ENCODE measurements around the gene MBTPS1.

MBTPS1 gene

DNA sequence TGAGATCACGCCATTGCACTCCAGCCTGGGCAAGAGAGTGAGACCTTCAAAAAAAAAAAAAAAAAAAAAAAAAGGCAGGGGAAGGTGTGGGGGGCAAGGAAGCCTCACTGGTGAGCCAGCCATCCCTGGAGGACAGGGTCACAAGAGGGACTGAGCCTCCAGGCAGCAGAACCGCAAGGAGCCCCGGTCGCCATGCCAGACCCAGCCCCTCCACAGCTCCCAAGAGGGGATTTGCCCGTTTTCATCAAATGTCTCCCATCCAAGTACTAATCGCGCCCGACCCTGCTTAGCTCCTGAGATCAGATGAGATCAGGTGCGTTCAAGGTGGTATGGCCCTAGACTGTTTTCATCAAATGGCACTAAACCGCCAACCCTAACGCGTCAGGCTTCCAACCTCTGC is 77.0 kb downstream of the MBTPS1 start:
- DNase-seq (ENCODE audit: low read depth) = no peak
- TF ChIP-seq, protein P1, sequence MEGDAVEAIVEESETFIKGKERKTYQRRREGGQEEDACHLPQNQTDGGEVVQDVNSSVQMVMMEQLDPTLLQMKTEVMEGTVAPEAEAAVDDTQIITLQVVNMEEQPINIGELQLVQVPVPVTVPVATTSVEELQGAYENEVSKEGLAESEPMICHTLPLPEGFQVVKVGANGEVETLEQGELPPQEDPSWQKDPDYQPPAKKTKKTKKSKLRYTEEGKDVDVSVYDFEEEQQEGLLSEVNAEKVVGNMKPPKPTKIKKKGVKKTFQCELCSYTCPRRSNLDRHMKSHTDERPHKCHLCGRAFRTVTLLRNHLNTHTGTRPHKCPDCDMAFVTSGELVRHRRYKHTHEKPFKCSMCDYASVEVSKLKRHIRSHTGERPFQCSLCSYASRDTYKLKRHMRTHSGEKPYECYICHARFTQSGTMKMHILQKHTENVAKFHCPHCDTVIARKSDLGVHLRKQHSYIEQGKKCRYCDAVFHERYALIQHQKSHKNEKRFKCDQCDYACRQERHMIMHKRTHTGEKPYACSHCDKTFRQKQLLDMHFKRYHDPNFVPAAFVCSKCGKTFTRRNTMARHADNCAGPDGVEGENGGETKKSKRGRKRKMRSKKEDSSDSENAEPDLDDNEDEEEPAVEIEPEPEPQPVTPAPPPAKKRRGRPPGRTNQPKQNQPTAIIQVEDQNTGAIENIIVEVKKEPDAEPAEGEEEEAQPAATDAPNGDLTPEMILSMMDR (IDR thresholded peaks at IDR 0.05; ENCODE audit: low read depth, low read length) = no peak
- TF ChIP-seq POLR2A (IDR thresholded peaks at IDR 0.05; ENCODE audit: extremely low read depth, insufficient read length) (no peak), MYC (IDR thresholded peaks at IDR 0.05; ENCODE audit: low read depth, low read length) (no peak)
- TF ChIP-seq, protein P2, sequence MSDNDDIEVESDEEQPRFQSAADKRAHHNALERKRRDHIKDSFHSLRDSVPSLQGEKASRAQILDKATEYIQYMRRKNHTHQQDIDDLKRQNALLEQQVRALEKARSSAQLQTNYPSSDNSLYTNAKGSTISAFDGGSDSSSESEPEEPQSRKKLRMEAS (IDR thresholded peaks at IDR 0.05; ENCODE audit: low read depth, low read length) = no peak
- H3K4me3 ChIP-seq (ENCODE audit: low read depth, low read length) = no peak overlapping the region

DNA sequence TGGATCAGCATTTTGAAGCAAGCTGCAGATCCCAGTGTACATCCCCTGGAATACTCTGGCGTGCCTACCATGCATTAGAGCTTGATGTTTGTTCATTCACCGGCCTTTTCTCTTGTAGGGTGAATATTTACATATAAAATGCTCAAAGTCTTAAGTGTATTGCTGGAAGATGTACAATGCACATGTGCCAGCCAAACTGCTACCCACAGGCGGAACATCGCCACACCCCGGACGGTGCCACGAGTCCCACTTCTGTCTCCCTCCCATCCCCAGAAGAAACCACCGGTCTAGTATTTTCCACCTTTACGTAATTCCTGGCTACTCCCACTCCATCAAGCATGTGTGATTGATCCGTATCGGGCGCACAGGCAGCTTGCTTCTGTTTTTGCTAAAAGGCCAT is 78.3 kb downstream of the MBTPS1 start:
- H3K4me3 ChIP-seq (ENCODE audit: low read depth, low read length) = no peak overlapping the region
- TF ChIP-seq POLR2A (IDR thresholded peaks at IDR 0.05; ENCODE audit: extremely low read depth, insufficient read length) (no peak), MYC (IDR thresholded peaks at IDR 0.05; ENCODE audit: low read depth, low read length) (no peak)
- TF ChIP-seq, protein P2 (IDR thresholded peaks at IDR 0.05; ENCODE audit: low read depth, low read length) = no peak
- TF ChIP-seq, protein P1 (IDR thresholded peaks at IDR 0.05; ENCODE audit: low read depth, low read length) = no peak
- DNase-seq (ENCODE audit: low read depth) = no peak

DNA sequence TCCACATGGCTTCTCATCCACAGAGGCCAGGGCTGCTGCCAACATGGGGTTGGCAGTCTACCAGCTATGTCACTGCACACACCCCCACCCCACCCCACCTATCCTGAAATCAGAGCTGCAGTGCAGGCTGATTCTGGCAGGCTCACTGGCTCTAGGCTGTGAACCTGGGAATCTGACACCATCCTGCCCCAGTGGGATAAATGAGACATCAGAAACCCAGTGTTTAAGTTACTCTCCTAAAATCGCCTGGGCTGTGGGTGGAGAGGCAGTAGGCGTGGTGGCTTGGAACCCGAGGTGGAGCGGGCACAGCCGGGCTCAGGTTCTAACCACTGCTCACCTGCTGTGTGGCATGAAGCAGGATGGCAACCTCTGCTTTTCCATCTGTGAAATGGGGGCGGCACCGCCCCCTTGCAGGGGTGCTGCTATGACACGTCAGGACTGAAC is 79.7 kb downstream of the MBTPS1 start:
- no peak overlapping the region for H3K4me3 ChIP-seq (ENCODE audit: low read depth, low read length)
- DNase-seq (ENCODE audit: low read depth) = no peak
- TF ChIP-seq MYC (IDR thresholded peaks at IDR 0.05; ENCODE audit: low read depth, low read length) = no peak
- TF ChIP-seq, protein P2 (IDR thresholded peaks at IDR 0.05; ENCODE audit: low read depth, low read length) = no peak
- no peak for TF ChIP-seq POLR2A (IDR thresholded peaks at IDR 0.05; ENCODE audit: extremely low read depth, insufficient read length)
- TF ChIP-seq, protein P1 (IDR thresholded peaks at IDR 0.05; ENCODE audit: low read depth, low read length) = no peak

DNA sequence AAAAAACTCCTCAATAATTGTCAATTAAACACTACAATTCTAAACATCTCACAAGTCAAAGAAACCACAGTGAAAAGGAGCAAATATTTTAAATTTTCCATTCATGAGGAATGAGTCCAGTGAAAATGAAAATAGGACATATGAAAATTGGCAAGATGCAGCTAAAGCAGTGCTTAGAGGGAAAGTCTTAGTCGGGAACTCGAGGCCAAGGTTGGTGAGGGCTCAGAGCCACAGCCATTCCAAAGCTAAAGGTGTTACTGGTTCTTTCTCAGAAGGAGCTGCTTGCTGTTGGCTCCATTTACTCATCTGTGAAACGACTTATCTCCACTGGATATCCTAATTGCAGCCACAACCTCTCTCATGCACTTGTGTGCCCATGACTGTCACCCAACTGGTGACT is 80.6 kb downstream of the MBTPS1 start:
- TF ChIP-seq, protein P1 (IDR thresholded peaks at IDR 0.05; ENCODE audit: low read depth, low read length) = no peak
- no peak for TF ChIP-seq POLR2A (IDR thresholded peaks at IDR 0.05; ENCODE audit: extremely low read depth, insufficient read length)
- no peak for TF ChIP-seq MYC (IDR thresholded peaks at IDR 0.05; ENCODE audit: low read depth, low read length)
- TF ChIP-seq, protein P2 (IDR thresholded peaks at IDR 0.05; ENCODE audit: low read depth, low read length) = no peak
- no peak for DNase-seq (ENCODE audit: low read depth)
- no peak overlapping the region for H3K4me3 ChIP-seq (ENCODE audit: low read depth, low read length)

DNA sequence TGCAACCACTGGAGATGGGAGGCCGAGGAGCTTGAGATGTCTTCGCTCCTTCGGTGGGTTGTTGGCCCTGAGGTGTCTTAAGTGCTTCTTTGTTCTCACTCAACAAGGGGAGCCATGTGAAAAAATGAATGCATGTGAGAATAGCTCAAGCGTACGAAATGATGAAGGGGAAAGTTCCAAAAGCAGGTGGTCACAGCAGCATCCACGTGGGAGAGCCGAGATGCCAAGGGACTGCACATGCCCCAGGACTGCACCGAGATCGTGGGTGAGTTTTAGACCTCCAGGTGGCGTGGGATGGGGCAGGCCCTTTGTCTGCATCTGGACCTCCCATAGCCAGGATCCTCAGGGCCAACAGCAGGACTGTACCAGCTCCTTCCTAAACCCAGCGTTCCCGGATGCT is 82.2 kb downstream of the MBTPS1 start:
- no peak overlapping the region for H3K4me3 ChIP-seq (ENCODE audit: low read depth, low read length)
- no peak for DNase-seq (ENCODE audit: low read depth)
- TF ChIP-seq, protein P2 (IDR thresholded peaks at IDR 0.05; ENCODE audit: low read depth, low read length) = no peak
- TF ChIP-seq MYC (IDR thresholded peaks at IDR 0.05; ENCODE audit: low read depth, low read length) (no peak), POLR2A (IDR thresholded peaks at IDR 0.05; ENCODE audit: extremely low read depth, insufficient read length) (no peak)
- TF ChIP-seq, protein P1 (IDR thresholded peaks at IDR 0.05; ENCODE audit: low read depth, low read length) = no peak
